SK-N-SH treated with all-trans-retinoic acid at 6 μM for 48 hours (cell line): ENCODE results near the gene SMC4.

Experiments used
- ARNTL ChIP-seq: fragments of 450-650 bp; formaldehyde crosslinking; IDR thresholded peaks from 2 replicates; pipeline ENCODE4 v1.5.0; 2020; ENCODE audit warnings: low read depth, mild to moderate bottlenecking, moderate library complexity, borderline replicate concordance
- CSDC2 ChIP-seq: fragments of 250-450 bp; sonication (Bioruptor Pico); IDR thresholded peaks from 2 replicates; pipeline ENCODE4 v1.5.0; 2020; ENCODE audit warnings: mild to moderate bottlenecking, moderate library complexity
- ESRRG ChIP-seq: fragments of 250-450 bp; sonication (Bioruptor Pico); IDR thresholded peaks from 2 replicates; pipeline ENCODE4 v1.6.1; 2021; ENCODE audit warnings: mild to moderate bottlenecking
- GLIS3 ChIP-seq: fragments of 250-450 bp; sonication (Bioruptor Pico); IDR thresholded peaks from 2 replicates; pipeline ENCODE4 v1.5.0; 2020; ENCODE audit warnings: mild to moderate bottlenecking, moderate library complexity
- PPARA ChIP-seq: fragments of 250-450 bp; sonication (Bioruptor Pico); IDR thresholded peaks from 2 replicates; pipeline ENCODE4 v1.5.0; 2020; ENCODE audit warnings: mild to moderate bottlenecking, borderline replicate concordance
- RARB ChIP-seq: fragments of 250-450 bp; sonication (Bioruptor Pico); IDR thresholded peaks from 2 replicates; pipeline ENCODE4 v1.8.0; 2021; ENCODE audit warnings: mild to moderate bottlenecking, moderate library complexity
- SNAI2 ChIP-seq: fragments of 250-450 bp; sonication (Bioruptor Pico); IDR thresholded peaks from 2 replicates; pipeline ENCODE4 v1.5.0; 2020; ENCODE audit warnings: mild to moderate bottlenecking, moderate library complexity
- TCF4 ChIP-seq: fragments of 250-450 bp; sonication (Bioruptor Pico); IDR thresholded peaks from 2 replicates; pipeline ENCODE4 v1.8.0; 2021; ENCODE audit warnings: mild to moderate bottlenecking, moderate library complexity, borderline replicate concordance
- TOX ChIP-seq: fragments of 250-450 bp; sonication (Bioruptor Pico); IDR thresholded peaks from 2 replicates; pipeline ENCODE4 v1.8.0; 2021; ENCODE audit warnings: mild to moderate bottlenecking, moderate library complexity, borderline replicate concordance
- ZC3H10 ChIP-seq: fragments of 250-450 bp; sonication (Bioruptor Pico); IDR thresholded peaks from 2 replicates; pipeline ENCODE4 v1.5.1; 2021; ENCODE audit warnings: mild to moderate bottlenecking, moderate library complexity
- ZFP3 ChIP-seq: fragments of 250-450 bp; sonication (Bioruptor Pico); IDR thresholded peaks from 2 replicates; pipeline ENCODE4 v1.5.0; 2020; ENCODE audit warnings: mild to moderate bottlenecking, moderate library complexity
- ZNF8 ChIP-seq: fragments of 450-650 bp; formaldehyde crosslinking; IDR thresholded peaks from 2 replicates; pipeline ENCODE4 v1.5.0; 2020; ENCODE audit warnings: mild to moderate bottlenecking, moderate library complexity
- TF ChIP-seq, protein P1 (sequence below): fragments of 250-450 bp; sonication (Bioruptor Pico); IDR thresholded peaks from 2 replicates; pipeline ENCODE4 v1.8.0; 2020; ENCODE audit warnings: mild to moderate bottlenecking, moderate library complexity, borderline replicate concordance
- TF ChIP-seq, protein P2 (sequence below): fragments of 250-450 bp; sonication (Bioruptor Pico); IDR thresholded peaks from 2 replicates; pipeline ENCODE4 v1.5.1; 2021; ENCODE audit warnings: mild to moderate bottlenecking, moderate library complexity

DNA sequence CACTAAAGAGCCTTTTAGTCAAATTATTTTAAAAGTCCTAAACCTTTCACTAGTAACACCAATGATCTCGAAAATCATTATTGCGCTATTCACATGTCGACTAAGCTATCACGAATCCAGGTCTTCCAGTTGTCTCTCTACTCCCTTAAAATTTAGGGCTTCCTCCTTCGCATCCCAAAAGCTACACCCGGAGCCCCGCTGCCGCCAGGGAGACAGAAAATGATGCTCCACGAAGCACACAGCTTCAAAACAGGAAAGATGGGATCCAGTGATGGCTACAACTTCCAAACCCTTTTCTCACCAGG is 678 bp upstream of the SMC4 start:
- no peak for TF ChIP-seq RARB (CRISPR knock-in tag)
- no peak for TF ChIP-seq ZC3H10 (CRISPR knock-in tag)
- TF ChIP-seq ESRRG (CRISPR knock-in tag), result no peak
- no peak for TF ChIP-seq TOX
- TF ChIP-seq, protein P1, sequence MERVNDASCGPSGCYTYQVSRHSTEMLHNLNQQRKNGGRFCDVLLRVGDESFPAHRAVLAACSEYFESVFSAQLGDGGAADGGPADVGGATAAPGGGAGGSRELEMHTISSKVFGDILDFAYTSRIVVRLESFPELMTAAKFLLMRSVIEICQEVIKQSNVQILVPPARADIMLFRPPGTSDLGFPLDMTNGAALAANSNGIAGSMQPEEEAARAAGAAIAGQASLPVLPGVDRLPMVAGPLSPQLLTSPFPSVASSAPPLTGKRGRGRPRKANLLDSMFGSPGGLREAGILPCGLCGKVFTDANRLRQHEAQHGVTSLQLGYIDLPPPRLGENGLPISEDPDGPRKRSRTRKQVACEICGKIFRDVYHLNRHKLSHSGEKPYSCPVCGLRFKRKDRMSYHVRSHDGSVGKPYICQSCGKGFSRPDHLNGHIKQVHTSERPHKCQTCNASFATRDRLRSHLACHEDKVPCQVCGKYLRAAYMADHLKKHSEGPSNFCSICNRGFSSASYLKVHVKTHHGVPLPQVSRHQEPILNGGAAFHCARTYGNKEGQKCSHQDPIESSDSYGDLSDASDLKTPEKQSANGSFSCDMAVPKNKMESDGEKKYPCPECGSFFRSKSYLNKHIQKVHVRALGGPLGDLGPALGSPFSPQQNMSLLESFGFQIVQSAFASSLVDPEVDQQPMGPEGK (CRISPR knock-in tag), result no peak
- TF ChIP-seq ZNF8 (CRISPR knock-in tag), result no peak
- no peak for TF ChIP-seq SNAI2 (CRISPR knock-in tag)
- no peak for TF ChIP-seq CSDC2
- no peak for TF ChIP-seq ARNTL (CRISPR knock-in tag)
- no peak for TF ChIP-seq TCF4
- TF ChIP-seq PPARA (CRISPR knock-in tag), result no peak
- no peak for TF ChIP-seq GLIS3 (CRISPR knock-in tag)
- no peak for TF ChIP-seq ZFP3 (CRISPR knock-in tag)
- TF ChIP-seq, protein P2, sequence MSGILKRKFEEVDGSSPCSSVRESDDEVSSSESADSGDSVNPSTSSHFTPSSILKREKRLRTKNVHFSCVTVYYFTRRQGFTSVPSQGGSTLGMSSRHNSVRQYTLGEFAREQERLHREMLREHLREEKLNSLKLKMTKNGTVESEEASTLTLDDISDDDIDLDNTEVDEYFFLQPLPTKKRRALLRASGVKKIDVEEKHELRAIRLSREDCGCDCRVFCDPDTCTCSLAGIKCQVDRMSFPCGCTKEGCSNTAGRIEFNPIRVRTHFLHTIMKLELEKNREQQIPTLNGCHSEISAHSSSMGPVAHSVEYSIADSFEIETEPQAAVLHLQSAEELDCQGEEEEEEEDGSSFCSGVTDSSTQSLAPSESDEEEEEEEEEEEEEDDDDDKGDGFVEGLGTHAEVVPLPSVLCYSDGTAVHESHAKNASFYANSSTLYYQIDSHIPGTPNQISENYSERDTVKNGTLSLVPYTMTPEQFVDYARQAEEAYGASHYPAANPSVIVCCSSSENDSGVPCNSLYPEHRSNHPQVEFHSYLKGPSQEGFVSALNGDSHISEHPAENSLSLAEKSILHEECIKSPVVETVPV (CRISPR knock-in tag), result no peak
